A549 (cell line): ENCODE measurements around the gene UNC13C.

Experiments used
- CBX8 ChIP-seq: fragments of 200-600 bp; sonication (generic); IDR thresholded peaks from 2 replicates; pipeline ENCODE4 v1.6.1; 2016
- EP300 ChIP-seq, 2 experiments: fragments of >200 bp; sonication (Bioruptor Twin); formaldehyde crosslinking; IDR thresholded peaks; 2 replicates in 1 of 2; 3 replicates in 1 of 2; pipeline ENCODE4 v1.6.1; 2016 to 2017
- HDAC2 ChIP-seq: fragments of 200-600 bp; sonication (generic); IDR thresholded peaks from 2 replicates; pipeline ENCODE4 v1.6.1; 2016
- MAX ChIP-seq: IDR thresholded peaks from 2 replicates; pipeline ENCODE4 v1.6.1; 2012
- POLR2A ChIP-seq: IDR thresholded peaks from 2 replicates; pipeline ENCODE4 v1.6.1; 2012; ENCODE audit warnings: mild to moderate bottlenecking, low read length
- RARB ChIP-seq: fragments of 250-450 bp; sonication (Bioruptor Pico); IDR thresholded peaks from 2 replicates; pipeline ENCODE4 v1.8.0; 2021; ENCODE audit warnings: mild to moderate bottlenecking, moderate library complexity
- REST ChIP-seq: fragments of 200-600 bp; sonication (generic); IDR thresholded peaks from 2 replicates; pipeline ENCODE4 v1.6.1; 2016; ENCODE audit warnings: antibody characterized with exemption, mild to moderate bottlenecking, moderate library complexity
- TP53 ChIP-seq: fragments of 250-450 bp; sonication (Bioruptor Pico); IDR thresholded peaks from 2 replicates; pipeline ENCODE4 v1.5.0; 2021; ENCODE audit warnings: mild to moderate bottlenecking, moderate library complexity
- USF2 ChIP-seq: fragments of 450-650 bp; IDR thresholded peaks from 2 replicates; pipeline ENCODE4 v1.6.1; 2014; ENCODE audit warnings: antibody characterized with exemption
- ZFP36 ChIP-seq: fragments of 450-650 bp; IDR thresholded peaks from 2 replicates; pipeline ENCODE4 v1.6.1; 2014; ENCODE audit warnings: borderline replicate concordance; ENCODE audit not compliant: partially characterized antibody
- TF ChIP-seq, protein P1 (sequence below): fragments of >200 bp; sonication (Bioruptor Twin); formaldehyde crosslinking; IDR thresholded peaks from 3 replicates; pipeline ENCODE4 v1.5.1; 2016
- TF ChIP-seq, protein P2 (sequence below): IDR thresholded peaks from 2 replicates; pipeline ENCODE4 v1.6.1; 2012

DNA sequence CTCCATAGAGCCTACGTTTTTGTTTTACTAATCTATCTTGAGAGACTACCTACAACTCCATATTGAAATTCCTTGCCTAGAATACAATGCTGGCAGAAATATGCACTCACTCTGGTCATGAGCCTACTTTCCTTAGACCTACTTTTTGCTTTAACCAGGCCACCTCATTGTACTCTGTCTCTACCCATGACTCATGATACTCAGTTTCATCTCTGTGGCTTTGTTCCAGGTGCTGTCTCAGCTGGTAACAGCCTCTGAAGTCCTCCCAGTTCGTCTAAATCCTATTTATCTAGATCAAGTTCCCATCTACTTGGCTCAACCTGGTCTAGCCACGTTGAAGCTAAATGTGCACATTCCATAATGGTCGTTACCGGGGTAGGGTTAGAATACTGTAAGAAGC lies 682.1 kb downstream of the UNC13C start:
- TF ChIP-seq REST (no peak), MAX (no peak), EP300 (IDR thresholded peaks at IDR 0.05) (no peak), POLR2A (no peak), RARB (CRISPR knock-in tag) (no peak), HDAC2 (no peak), ZFP36 (no peak), CBX8 (no peak), USF2 (no peak), TP53 (CRISPR knock-in tag) (no peak)
- TF ChIP-seq, protein P1, sequence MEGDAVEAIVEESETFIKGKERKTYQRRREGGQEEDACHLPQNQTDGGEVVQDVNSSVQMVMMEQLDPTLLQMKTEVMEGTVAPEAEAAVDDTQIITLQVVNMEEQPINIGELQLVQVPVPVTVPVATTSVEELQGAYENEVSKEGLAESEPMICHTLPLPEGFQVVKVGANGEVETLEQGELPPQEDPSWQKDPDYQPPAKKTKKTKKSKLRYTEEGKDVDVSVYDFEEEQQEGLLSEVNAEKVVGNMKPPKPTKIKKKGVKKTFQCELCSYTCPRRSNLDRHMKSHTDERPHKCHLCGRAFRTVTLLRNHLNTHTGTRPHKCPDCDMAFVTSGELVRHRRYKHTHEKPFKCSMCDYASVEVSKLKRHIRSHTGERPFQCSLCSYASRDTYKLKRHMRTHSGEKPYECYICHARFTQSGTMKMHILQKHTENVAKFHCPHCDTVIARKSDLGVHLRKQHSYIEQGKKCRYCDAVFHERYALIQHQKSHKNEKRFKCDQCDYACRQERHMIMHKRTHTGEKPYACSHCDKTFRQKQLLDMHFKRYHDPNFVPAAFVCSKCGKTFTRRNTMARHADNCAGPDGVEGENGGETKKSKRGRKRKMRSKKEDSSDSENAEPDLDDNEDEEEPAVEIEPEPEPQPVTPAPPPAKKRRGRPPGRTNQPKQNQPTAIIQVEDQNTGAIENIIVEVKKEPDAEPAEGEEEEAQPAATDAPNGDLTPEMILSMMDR, result no peak
- TF ChIP-seq, protein P2, sequence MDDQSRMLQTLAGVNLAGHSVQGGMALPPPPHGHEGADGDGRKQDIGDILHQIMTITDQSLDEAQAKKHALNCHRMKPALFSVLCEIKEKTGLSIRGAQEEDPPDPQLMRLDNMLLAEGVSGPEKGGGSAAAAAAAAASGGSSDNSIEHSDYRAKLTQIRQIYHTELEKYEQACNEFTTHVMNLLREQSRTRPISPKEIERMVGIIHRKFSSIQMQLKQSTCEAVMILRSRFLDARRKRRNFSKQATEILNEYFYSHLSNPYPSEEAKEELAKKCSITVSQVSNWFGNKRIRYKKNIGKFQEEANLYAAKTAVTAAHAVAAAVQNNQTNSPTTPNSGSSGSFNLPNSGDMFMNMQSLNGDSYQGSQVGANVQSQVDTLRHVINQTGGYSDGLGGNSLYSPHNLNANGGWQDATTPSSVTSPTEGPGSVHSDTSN, result no peak
